HG03520 (cell line): ENCODE results near the gene BAIAP2.

Experiments used
- ATAC-seq: cut with Tn5 transposase; IDR thresholded peaks from one replicate; pipeline ENCODE4 v1.9.1; 2021; ENCODE audit warnings: mild to moderate bottlenecking, moderate library complexity; ENCODE audit not compliant: unreplicated experiment

Gene BAIAP2

GRCh38 chr17:81120695-81121621 is 86.0 kb downstream of the BAIAP2 start:
- ATAC-seq: no peak

- ATAC-seq: no peak
Observed at GRCh38 chr17:81121841-81122733, 87.1 kb downstream of the BAIAP2 start.

GRCh38 chr17:81123052-81124048 is 88.4 kb downstream of the BAIAP2 start:
- ATAC-seq: no peak

- no peak for ATAC-seq
Observed at GRCh38 chr17:81124377-81124776, 89.4 kb downstream of the BAIAP2 start.

- ATAC-seq: no peak
Observed at GRCh38 chr17:81125573-81126081, 90.7 kb downstream of the BAIAP2 start.

- no peak for ATAC-seq
Observed at GRCh38 chr17:81126281-81127132, 91.6 kb downstream of the BAIAP2 start.

GRCh38 chr17:81127133-81127455 is 92.1 kb downstream of the BAIAP2 start:
- no peak for ATAC-seq

- no peak for ATAC-seq
Observed at GRCh38 chr17:81127526-81128177, 92.7 kb downstream of the BAIAP2 start.

- ATAC-seq: no peak
Observed at GRCh38 chr17:81128338-81128737, 93.4 kb downstream of the BAIAP2 start.

- no peak for ATAC-seq
Observed at GRCh38 chr17:81128774-81129173, 93.8 kb downstream of the BAIAP2 start.

- no peak for ATAC-seq
Observed at GRCh38 chr17:81129289-81129688, 94.3 kb downstream of the BAIAP2 start.

GRCh38 chr17:81129711-81130367 is 94.9 kb downstream of the BAIAP2 start:
- ATAC-seq: no peak

- ATAC-seq: no peak
Observed at GRCh38 chr17:81130385-81131361, 95.7 kb downstream of the BAIAP2 start.

GRCh38 chr17:81131486-81132196 is 96.7 kb downstream of the BAIAP2 start:
- no peak for ATAC-seq

- no peak for ATAC-seq
Observed at GRCh38 chr17:81132197-81132540, 97.2 kb downstream of the BAIAP2 start.

GRCh38 chr17:81132770-81133723 is 98.1 kb downstream of the BAIAP2 start:
- ATAC-seq: no peak
